Erythroblast (primary cell): ENCODE data around the gene ACY1.

Experiments used
- DNase-seq, 2 experiments: peaks; one replicate each; lab custom pipeline; 2025; lab: John Stamatoyannopoulos, UW
- GATA1 ChIP-seq: IDR thresholded peaks from 2 replicates; pipeline ENCODE4 v1.6.1; 2011; ENCODE audit warnings: low read depth, mild to moderate bottlenecking, control low read depth, low read length, moderate library complexity
- POLR2A ChIP-seq: IDR thresholded peaks from 2 replicates; pipeline ENCODE4 v1.6.1; 2011; ENCODE audit warnings: mild to moderate bottlenecking, low read length

ACY1 gene

DNA sequence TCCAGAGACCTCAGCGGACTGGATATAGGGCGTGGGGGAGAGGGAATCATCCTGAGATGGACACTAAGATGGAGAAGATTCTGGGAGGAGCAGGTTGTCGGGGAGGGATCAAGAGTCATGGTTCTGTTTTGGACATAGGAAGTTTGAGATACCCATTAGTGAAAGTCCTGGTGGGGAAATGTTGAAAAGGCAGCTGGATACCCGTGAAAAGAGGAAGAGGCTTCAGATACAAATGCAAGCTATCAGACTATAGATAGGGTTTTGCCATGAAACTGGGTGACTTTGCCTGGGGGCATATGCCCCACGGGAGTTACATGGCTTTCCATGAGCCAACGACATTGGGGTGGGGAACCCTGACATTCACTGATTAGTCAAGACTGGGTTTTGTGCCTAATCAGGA is 29.2 kb upstream of the ACY1 start:
- TF ChIP-seq POLR2A (no peak), GATA1 (no peak)

DNA sequence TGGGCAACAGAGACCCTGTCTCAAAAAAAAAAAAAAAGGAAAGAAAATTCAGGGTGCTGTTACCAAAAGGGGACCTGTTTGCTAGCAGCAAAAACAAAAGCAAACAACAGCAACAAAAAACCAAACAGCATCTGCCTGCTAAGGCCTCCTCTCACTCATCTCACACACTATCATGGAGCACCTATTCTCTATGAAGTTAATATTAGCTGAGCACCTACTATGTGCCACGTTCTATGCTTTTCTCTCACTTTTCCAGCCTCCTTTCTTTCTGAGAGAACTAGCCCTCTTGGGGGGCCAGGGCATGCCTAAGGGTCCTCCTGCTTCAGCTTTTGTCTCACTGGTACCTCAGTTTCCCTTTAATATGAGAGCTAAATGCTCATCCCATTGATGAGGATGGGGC is 28.6 kb upstream of the ACY1 start:
- no peak for DNase-seq
- TF ChIP-seq GATA1 (no peak), POLR2A (no peak)

More for the DNA sequence above, 29.2 kb upstream of the ACY1 start:
- DNase-seq = no peak

DNA sequence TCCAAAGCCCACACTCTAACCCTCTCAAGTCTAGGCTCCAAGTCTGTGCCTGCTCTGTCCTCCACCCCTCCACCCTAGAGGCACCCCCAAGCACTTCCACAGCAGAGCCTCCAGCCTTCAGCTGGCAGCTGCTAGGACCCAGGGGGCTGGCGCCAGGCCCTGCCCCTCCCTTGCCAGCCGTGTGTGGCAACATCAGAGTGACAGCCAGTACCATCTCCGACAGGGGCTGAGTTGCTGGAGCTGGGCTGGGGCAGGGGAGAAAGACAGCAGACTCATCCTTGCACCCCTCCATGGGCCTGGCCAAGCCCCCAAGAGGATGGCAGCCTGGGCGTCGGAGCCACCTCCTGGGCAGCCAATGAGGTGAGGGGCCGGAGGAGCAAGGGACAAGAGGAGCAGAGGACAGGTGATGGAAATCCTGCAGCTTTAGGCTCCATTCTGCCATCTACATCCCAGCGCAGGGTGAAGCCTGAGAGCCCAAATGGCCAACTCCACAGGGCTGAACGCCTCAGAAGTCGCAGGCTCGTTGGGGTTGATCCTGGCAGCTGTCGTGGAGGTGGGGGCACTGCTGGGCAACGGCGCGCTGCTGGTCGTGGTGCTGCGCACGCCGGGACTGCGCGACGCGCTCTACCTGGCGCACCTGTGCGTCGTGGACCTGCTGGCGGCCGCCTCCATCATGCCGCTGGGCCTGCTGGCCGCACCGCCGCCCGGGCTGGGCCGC is 28.0 kb upstream of the ACY1 start, which contains the start of gene GPR62:
Gene GPR62 (plus strand): TSS at position 207 of the 718 bp plus-strand sequence. CDS start 272 bp downstream, at position 479.
- DNase-seq = no peak
- TF ChIP-seq GATA1 (no peak), POLR2A (no peak)

- TF ChIP-seq GATA1 (no peak), POLR2A (no peak)
- DNase-seq = peak; percentile 52 to 63
Measured at GRCh38 chr3:51955893-51956770, 27.2 kb upstream of the ACY1 start.

DNA sequence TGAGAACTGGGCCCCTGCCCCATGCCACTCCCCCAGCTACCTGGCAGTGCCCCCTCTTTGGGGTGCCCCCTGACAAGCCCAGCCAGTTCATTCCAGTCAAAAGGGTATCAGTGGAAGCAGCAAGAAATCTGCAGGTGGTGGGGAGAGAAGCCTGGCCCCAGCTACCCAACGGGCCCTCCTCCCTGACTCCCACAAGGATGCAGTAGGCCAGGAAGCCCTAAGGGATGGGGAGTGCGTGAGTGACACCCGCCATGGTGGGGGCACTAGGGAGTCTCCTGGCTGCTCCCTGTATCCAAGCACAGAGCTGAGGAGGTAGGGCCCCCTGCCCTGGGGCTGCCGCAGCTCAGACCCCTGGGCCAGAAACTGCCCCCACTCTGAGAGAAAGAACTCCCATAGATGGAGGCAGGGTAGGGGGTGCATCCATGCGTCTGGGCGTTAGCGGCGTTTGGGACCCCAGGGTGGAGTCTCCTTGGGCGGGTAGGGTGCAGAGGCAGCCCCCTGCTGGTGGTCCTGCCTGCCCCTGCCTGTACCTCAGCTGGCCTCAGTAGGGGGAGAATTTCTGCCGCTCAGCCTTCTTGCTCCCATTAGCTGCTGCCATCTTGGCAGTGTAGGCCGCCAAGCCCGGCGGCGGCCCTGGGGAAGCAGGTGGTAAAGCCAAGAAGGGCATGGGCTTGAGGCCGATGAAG is 25.7 kb upstream of the ACY1 start:
- no peak for DNase-seq
- no peak for TF ChIP-seq GATA1
- TF ChIP-seq POLR2A = no peak

- DNase-seq = no peak
- no peak for TF ChIP-seq POLR2A
- no peak for TF ChIP-seq GATA1
Measured at GRCh38 chr3:51958603-51959521, 24.5 kb upstream of the ACY1 start.

- TF ChIP-seq GATA1 (no peak), POLR2A (no peak)
- no peak for DNase-seq
Measured at GRCh38 chr3:51959651-51960050, 23.7 kb upstream of the ACY1 start.

DNA sequence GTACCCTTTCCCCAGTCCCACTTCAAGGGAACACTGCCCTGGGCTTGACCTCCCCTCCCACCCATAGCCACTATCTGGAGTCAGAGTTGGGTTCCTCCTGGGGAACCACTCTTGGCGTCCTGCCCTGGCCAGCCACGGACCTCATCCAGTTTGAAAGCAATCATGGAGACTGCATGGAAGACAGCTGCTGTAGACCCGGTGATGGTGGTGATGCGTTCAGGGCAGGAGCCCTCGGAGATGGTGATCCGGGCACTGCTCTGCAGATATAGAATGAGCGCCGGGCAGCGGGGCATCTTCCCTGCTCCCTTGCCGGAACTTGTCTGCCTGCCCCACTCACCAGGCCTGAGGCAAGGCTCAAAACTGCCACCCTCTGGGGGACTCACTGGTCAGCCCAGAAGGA is 22.9 kb upstream of the ACY1 start:
- TF ChIP-seq POLR2A (no peak), GATA1 (no peak)
- no peak for DNase-seq

DNA sequence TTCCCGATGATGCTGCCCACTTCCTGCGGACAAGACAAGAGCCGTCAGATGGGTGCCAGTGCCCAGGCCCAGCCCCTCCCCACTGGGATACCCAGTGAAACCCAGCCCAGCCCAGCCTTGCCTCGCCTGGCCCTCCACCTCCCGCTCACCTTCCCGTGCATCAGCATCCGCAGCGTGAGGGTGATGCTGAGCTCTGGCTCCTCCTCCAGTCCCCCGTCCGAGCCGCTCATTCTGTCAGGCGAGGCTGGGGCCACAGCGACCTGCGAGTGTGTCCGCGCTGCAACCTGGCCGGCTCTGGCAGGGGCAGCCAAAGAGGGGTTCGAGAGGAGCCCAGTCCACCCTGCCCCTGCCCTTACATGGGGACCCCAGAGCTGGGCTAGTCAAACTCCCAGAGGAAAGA is 22.3 kb upstream of the ACY1 start:
- DNase-seq = no peak
- no peak for TF ChIP-seq POLR2A
- no peak for TF ChIP-seq GATA1

GRCh38 chr3:51961602-51962569 is 21.4 kb upstream of the ACY1 start:
- no peak for DNase-seq
- TF ChIP-seq GATA1 (no peak), POLR2A (no peak)

DNA sequence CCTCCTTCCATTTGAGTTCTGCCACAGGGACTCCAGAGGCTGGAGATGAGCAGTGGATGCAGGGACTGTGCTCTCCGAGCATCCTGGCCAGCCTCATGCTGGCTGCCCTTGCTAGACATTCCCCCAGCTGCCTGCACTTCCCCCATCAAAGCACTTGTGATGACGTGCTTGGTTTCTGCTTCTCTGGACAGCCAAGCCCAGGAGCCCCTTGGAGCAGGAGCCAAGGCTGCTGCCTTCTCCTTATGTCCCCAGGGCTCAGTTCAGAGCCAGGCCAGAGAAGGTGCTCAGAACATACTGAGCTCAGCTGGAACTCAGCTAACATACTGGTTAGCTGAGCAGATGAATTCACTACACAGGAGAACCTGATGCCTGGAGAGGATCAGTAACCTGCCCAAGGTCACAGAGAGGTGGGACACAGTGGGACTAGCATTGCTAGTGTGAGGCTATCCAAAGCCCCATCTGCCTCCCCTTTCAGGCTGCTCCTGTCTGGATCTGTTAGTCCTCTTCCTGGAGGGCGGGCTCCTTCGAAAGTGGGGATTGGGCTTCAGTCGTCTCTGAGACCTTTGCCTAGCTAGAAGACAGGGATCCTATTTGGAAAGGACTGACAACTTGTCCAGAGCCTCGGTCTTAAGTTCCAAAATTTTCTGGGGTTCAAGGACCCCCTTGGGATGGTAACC is 20.3 kb upstream of the ACY1 start:
- DNase-seq = no peak
- no peak for TF ChIP-seq GATA1
- TF ChIP-seq POLR2A = no peak
